Sigmoid colon (tissue), 7 donors: ENCODE measurements around the gene OBP2A. TPM values are rescaled to one million over a fixed set of nuclear protein-coding genes. Genes with fewer than 3 reads are reported as not detected.

Experiments used
- DNase-seq: peaks from one replicate; pipeline ENCODE4 v3.0.0-alpha.2; 2019
- H3K27ac ChIP-seq, 4 donors: fragments of 200-600 bp; sonication (generic); one replicate each; pipeline ENCODE4 v1.5.1; 2016 to 2019; ENCODE audit warnings: mild to moderate bottlenecking in 1 of 4
- H3K27me3 ChIP-seq, 3 donors: fragments of 200-600 bp; sonication (generic); one replicate each; pipeline ENCODE4 v1.5.1; 2019; ENCODE audit warnings: mild to moderate bottlenecking in 1 of 3
- H3K36me3 ChIP-seq, 4 donors: fragments of 200-600 bp; sonication (generic); one replicate each; pipeline ENCODE4 v1.5.1; 2016 to 2019
- H3K4me1 ChIP-seq, 4 donors: fragments of 200-600 bp; sonication (generic); one replicate each; pipeline ENCODE4 v1.5.1; 2017 to 2019
- H3K4me3 ChIP-seq, 4 donors: fragments of 200-600 bp; sonication (generic); one replicate each; pipeline ENCODE4 v1.5.1; 2017 to 2019; ENCODE audit warnings: mild to moderate bottlenecking in 2 of 4, moderate library complexity in 1 of 4
- H3K9me3 ChIP-seq, 4 donors: fragments of 200-600 bp in 3 of 4; sonication (generic) in 3 of 4; one replicate each; pipeline versions ENCODE4 v1.5.1 to v1.6.1; 2013 to 2019
- CTCF ChIP-seq, 4 experiments: fragments of 450-650 bp in 3 of 4; fragments of 200-600 bp in 1 of 4; IDR thresholded peaks; one replicate each; pipeline ENCODE4 v1.5.1; 2016 to 2019; ENCODE audit warnings: antibody characterized with exemption in 4 of 4, mild to moderate bottlenecking in 3 of 4, moderate library complexity in 2 of 4
- EP300 ChIP-seq, 4 donors: sonication (generic); formaldehyde crosslinking; IDR thresholded peaks; one replicate each; pipeline ENCODE4 v1.6.1; 2017; ENCODE audit warnings: antibody characterized with exemption in 4 of 4
- POLR2A ChIP-seq, 2 donors: fragments of 450-650 bp; IDR thresholded peaks; one replicate each; pipeline ENCODE4 v1.6.1; 2016; ENCODE audit warnings: antibody characterized with exemption in 2 of 2, mild to moderate bottlenecking in 2 of 2, moderate library complexity in 2 of 2
- POLR2AphosphoS5 ChIP-seq, 4 donors: sonication (generic); formaldehyde crosslinking; IDR thresholded peaks; one replicate each; pipeline ENCODE4 v1.6.1; 2017; ENCODE audit warnings: antibody characterized with exemption in 4 of 4
- WGBS, 2 donors: extraction: QIAGEN DNeasy Blood & Tissue Kit; methylation state at CpG; one replicate each; pipeline ENCODE4 v1.1.7; 2013; 5-methylcytosine and 5-hydroxymethylcytosine counted together
- intact Hi-C: fragments of 100-400 bp; cut with DNase I; formaldehyde crosslinking; loops from one replicate; pipeline ENCODE4 v1.15.1; 2023
- polyA plus RNA-seq, 3 donors: library from polyadenylated mRNA; stranded (reverse); fragments of 200-250 nt; gene quantifications; one replicate each; pipeline ENCODE4 v1.2.3, GENCODE V29; 2013
- total RNA-seq, 4 donors: library from RNA; depleted of rRNA; stranded (reverse); fragments of >200 nt; gene quantifications; one replicate each; pipeline ENCODE4 v1.1.0, GENCODE V29; 2016
- donor health status: healthy with polysubstance abuse.
- donor health status: Bipolar disorder and iron deficiency.
- donor health status: healthy.

OBP2A gene
- total and polyA plus RNA-seq, 7 donors = not detected

- Histone ChIP-seq H3K4me3 (peak within 1 kb of the TSS; percentile 90 to 97 (median 93)), H3K9me3 (no peaks in the 10 kb centered on the region), H3K4me1 (peaks cover 0 to 34% (median 27%) of the 10 kb centered on the region in 4 donors), H3K27ac (peak within 1 kb of the TSS; percentile 82 to 86 (median 86)), H3K36me3 (peaks cover 9 to 38% (median 20%) of the 10 kb centered on the region in 4 donors), H3K27me3 (no peaks in the 10 kb centered on the region)
- TF ChIP-seq CTCF (IDR thresholded peaks at IDR 0.05) (peak; percentile 64 to 91 (median 77)), POLR2AphosphoS5 (IDR thresholded peaks at IDR 0.05) (peak; percentile 9 to 67 (median 56)), EP300 (IDR thresholded peaks at IDR 0.05) (no peak), POLR2A (IDR thresholded peaks at IDR 0.05) (peak in 1 of 2 donors; percentile 8)
- DNase-seq = peak; percentile 93
- intact Hi-C loops = no loop called here
- 0 to 1% methylated on average over 92 of the region's 92 CpGs for WGBS, 2 donors
These were observed 45.2 kb upstream of the OBP2A start, which contains the start of gene MRPS2 for GRCh38 chr9:135500525-135501260. TSS of gene MRPS2 (plus strand) at chr9:135500682. CDS start at chr9:135500711, 29 bp downstream.

- Histone ChIP-seq H3K4me3 (peak overlapping the region; percentile 90 to 97 (median 93)), H3K36me3 (peaks cover 9 to 38% (median 20%) of the 10 kb centered on the region in 4 donors), H3K4me1 (peaks cover 0 to 34% (median 27%) of the 10 kb centered on the region in 4 donors), H3K27ac (peak overlapping the region; percentile 82 to 86 (median 86)), H3K27me3 (no peaks in the 10 kb centered on the region), H3K9me3 (no peaks in the 10 kb centered on the region)
- 44 to 48% methylated on average over 38 of the region's 38 CpGs for WGBS, 2 donors
- DNase-seq = peak; percentile 36
- TF ChIP-seq CTCF (IDR thresholded peaks at IDR 0.05) (no peak), EP300 (IDR thresholded peaks at IDR 0.05) (no peak), POLR2A (IDR thresholded peaks at IDR 0.05) (no peak), POLR2AphosphoS5 (IDR thresholded peaks at IDR 0.05) (no peak)
- intact Hi-C loops = no loop called here
These were observed 44.4 kb upstream of the OBP2A start for GRCh38 chr9:135501261-135502167.

GRCh38 chr9:135502168-135502872, 43.6 kb upstream of the OBP2A start:
- DNase-seq = peak; percentile 46
- intact Hi-C loops = no loop called here

More at GRCh38 chr9:135502168-135502872, 43.6 kb upstream of the OBP2A start:
- peaks cover 0 to 34% (median 27%) of the 10 kb centered on the region in 4 donors for H3K4me1 ChIP-seq
- no peaks in the 10 kb centered on the region for H3K27me3 ChIP-seq
- WGBS, 2 donors = 86 to 90% methylated on average over 15 of the region's 15 CpGs
- no peak overlapping the region for H3K27ac ChIP-seq
- peak overlapping the region in 2 of 4 donors; percentile 90 to 92 for H3K4me3 ChIP-seq
- peaks cover 9 to 38% (median 20%) of the 10 kb centered on the region in 4 donors for H3K36me3 ChIP-seq
- TF ChIP-seq POLR2AphosphoS5 (IDR thresholded peaks at IDR 0.05) (no peak), EP300 (IDR thresholded peaks at IDR 0.05) (no peak), CTCF (IDR thresholded peaks at IDR 0.05) (no peak)
- no peaks in the 10 kb centered on the region for H3K9me3 ChIP-seq
